HG03571 (cell line): ENCODE measurements around the gene ZNF423.

Experiments used
- ATAC-seq: cut with Tn5 transposase; IDR thresholded peaks from one replicate; pipeline ENCODE4 v1.9.1; 2021; ENCODE audit not compliant: unreplicated experiment

ZNF423 gene

GRCh38 chr16:49849037-49849753, 6.7 kb downstream of the ZNF423 start:
- no peak for ATAC-seq

GRCh38 chr16:49848530-49848929, 7.4 kb downstream of the ZNF423 start:
- no peak for ATAC-seq

- ATAC-seq, result no peak
Measured at GRCh38 chr16:49846800-49847199, 9.1 kb downstream of the ZNF423 start.

GRCh38 chr16:49844359-49844758, 11.6 kb downstream of the ZNF423 start:
- ATAC-seq, result no peak

GRCh38 chr16:49843758-49844157, 12.2 kb downstream of the ZNF423 start:
- no peak for ATAC-seq

- ATAC-seq, result no peak
Measured at GRCh38 chr16:49842972-49843371, 12.9 kb downstream of the ZNF423 start.

GRCh38 chr16:49839017-49839825, 16.7 kb downstream of the ZNF423 start:
- ATAC-seq, result no peak

- ATAC-seq, result no peak
Measured at GRCh38 chr16:49838441-49839016, 17.4 kb downstream of the ZNF423 start.

- ATAC-seq, result no peak
Measured at GRCh38 chr16:49837688-49838410, 18.1 kb downstream of the ZNF423 start.

- ATAC-seq, result no peak
Measured at GRCh38 chr16:49836668-49837067, 19.2 kb downstream of the ZNF423 start.

GRCh38 chr16:49836218-49836617, 19.7 kb downstream of the ZNF423 start:
- no peak for ATAC-seq

- ATAC-seq, result no peak
Measured at GRCh38 chr16:49835161-49835777, 20.6 kb downstream of the ZNF423 start.

GRCh38 chr16:49834531-49835151, 21.3 kb downstream of the ZNF423 start:
- ATAC-seq, result no peak

- ATAC-seq, result no peak
Measured at GRCh38 chr16:49833796-49834530, 21.9 kb downstream of the ZNF423 start.

GRCh38 chr16:49833085-49833484, 22.8 kb downstream of the ZNF423 start:
- ATAC-seq, result no peak

- no peak for ATAC-seq
Measured at GRCh38 chr16:49832177-49832576, 23.7 kb downstream of the ZNF423 start.

- no peak for ATAC-seq
Measured at GRCh38 chr16:49830873-49831272, 25.0 kb downstream of the ZNF423 start.

GRCh38 chr16:49828533-49829267, 27.2 kb downstream of the ZNF423 start:
- ATAC-seq, result no peak

GRCh38 chr16:49827805-49828438, 28.0 kb downstream of the ZNF423 start:
- ATAC-seq, result no peak
